Memory B cell (primary cell): ENCODE measurements around the gene TWNK.

ENCODE experiments used
- ATAC-seq: fragments of 150-1000 bp; cut with Tn5 transposase; 2 replicates; pipeline ENCODE4 v1.10.0; 2021; ENCODE audit warnings: low read depth, mild to moderate bottlenecking, moderate library complexity
- DNase-seq, 2 donors: peaks; one replicate each; pipeline ENCODE4 v3.0.0; 2022; ENCODE audit warnings: low spot score in 2 of 2
- H3K27ac Mint-ChIP-seq: one replicate; pipeline ENCODE4 v1.8.0; 2022; ENCODE audit warnings: mild to moderate bottlenecking, moderate library complexity, mixed read lengths
- H3K27me3 Mint-ChIP-seq: one replicate; pipeline ENCODE4 v1.8.0; 2022; ENCODE audit warnings: mixed read lengths
- H3K36me3 Mint-ChIP-seq: one replicate; pipeline ENCODE4 v1.8.0; 2022; ENCODE audit warnings: mild to moderate bottlenecking, mixed read lengths
- H3K4me1 Mint-ChIP-seq: one replicate; pipeline ENCODE4 v1.8.0; 2022; ENCODE audit warnings: mixed read lengths
- H3K4me3 Mint-ChIP-seq: one replicate; pipeline ENCODE4 v1.8.0; 2022; ENCODE audit warnings: mild to moderate bottlenecking, moderate library complexity, mixed read lengths
- H3K9me3 Mint-ChIP-seq: one replicate; pipeline ENCODE4 v1.8.0; 2022; ENCODE audit warnings: mixed read lengths

Gene TWNK

DNA sequence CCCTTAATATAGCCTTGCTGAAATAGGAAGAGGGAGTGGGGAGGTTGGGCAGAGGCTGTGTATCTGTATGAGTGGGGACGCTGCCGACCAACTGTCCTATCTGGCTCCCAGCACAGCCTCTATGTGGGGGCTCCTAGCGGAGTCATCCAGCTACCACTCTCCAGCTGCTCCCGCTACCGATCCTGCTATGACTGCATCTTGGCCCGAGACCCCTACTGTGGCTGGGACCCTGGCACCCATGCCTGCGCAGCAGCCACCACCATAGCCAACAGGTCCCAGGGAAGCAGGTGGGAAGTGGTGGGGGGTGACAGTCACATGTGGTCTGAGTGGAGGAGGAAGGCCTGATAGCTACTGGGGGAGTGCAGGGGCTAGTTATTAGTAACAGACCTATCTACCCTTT, 6.6 kb upstream of the TWNK start:
- Mint-ChIP-seq H3K36me3 (peaks cover 26% of the 10 kb centered on the region), H3K27ac (no peak overlapping the region), H3K4me1 (peaks cover 5% of the 10 kb centered on the region), H3K4me3 (no peak overlapping the region), H3K9me3 (no peaks in the 10 kb centered on the region), H3K27me3 (no peaks in the 10 kb centered on the region)
- ATAC-seq (no peak), DNase-seq (no peak)

GRCh38 chr10:100981178-100981772, 6.1 kb upstream of the TWNK start:
- Mint-ChIP-seq H3K4me1 (peaks cover 8% of the 10 kb centered on the region), H3K36me3 (peaks cover 26% of the 10 kb centered on the region), H3K27ac (no peak overlapping the region), H3K9me3 (no peaks in the 10 kb centered on the region), H3K4me3 (no peak overlapping the region), H3K27me3 (no peaks in the 10 kb centered on the region)
- no peak for ATAC-seq
- DNase-seq, result no peak

GRCh38 chr10:100982916-100983830, 4.2 kb upstream of the TWNK start:
- ATAC-seq (no peak), DNase-seq (no peak)
- H3K4me3 Mint-ChIP-seq, result no peak overlapping the region
- no peak overlapping the region for H3K27ac Mint-ChIP-seq
- H3K36me3 Mint-ChIP-seq, result peaks cover 29% of the 10 kb centered on the region
- H3K27me3 Mint-ChIP-seq, result no peaks in the 10 kb centered on the region
- peaks cover 16% of the 10 kb centered on the region for H3K4me1 Mint-ChIP-seq
- H3K9me3 Mint-ChIP-seq, result no peaks in the 10 kb centered on the region

DNA sequence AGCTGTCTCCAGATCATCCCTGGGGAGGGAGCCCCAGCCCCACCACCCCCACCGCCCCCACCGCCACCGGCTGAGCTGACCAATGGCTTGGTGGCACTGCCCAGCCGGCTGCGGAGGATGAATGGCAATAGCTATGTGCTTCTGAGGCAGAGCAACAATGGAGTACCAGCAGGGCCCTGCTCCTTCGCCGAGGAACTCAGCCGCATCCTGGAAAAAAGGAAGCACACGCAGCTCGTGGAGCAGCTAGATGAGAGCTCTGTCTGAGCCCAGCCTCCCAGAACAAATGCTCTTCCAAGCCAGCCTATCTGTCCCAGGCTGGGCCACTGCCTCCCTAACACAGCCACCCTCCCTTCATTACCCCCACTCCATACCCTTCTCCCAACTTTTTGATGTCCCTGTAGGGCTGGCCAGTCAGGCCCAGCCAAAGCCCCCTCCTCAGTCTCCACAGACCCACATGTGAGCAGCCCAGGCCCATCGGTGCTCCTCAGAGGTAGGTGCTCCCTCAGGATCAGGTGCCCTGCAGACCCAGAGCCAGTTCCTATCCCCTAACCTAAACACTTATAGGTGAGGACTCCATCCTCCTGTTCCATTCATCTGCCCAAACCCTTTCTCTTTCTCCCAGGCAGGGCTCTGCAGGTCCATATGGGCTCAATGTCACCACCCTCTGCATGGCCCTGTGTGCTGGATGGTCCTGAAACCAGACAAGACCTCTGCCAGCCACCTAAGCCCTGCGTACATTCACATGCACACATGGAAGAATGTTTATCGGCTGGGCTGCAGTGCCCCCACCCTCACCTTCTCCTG, 3.3 kb upstream of the TWNK start:
- Mint-ChIP-seq H3K9me3 (no peaks in the 10 kb centered on the region), H3K36me3 (peaks cover 27% of the 10 kb centered on the region), H3K4me3 (no peak overlapping the region), H3K27ac (no peak overlapping the region), H3K27me3 (no peaks in the 10 kb centered on the region), H3K4me1 (peaks cover 16% of the 10 kb centered on the region)
- no peak for DNase-seq
- no peak for ATAC-seq

DNA sequence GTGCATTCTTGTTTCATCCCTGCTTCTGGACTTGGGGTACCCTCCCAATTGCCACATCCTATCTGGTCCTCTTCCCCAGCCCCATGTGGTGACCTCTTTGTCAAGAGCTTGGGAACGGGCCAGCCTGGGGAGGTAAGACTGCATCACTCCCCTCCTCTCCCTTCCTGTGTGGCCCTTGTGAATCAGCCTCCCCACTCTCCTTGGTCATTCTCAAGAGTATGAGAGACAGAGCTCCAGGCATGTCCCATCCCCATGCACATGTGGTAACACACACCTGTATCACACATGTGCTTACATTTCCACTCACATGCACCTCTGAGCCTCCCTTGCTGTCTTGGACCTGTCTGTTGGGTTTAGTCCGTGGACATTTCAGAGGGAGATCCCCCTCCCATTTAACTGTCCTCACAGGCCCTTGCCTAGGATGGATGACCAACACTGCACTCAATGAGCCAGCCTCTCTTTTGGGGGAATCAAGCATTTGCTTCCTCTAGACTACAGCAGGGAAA, 2.6 kb upstream of the TWNK start:
- H3K4me3 Mint-ChIP-seq, result no peak overlapping the region
- no peak for ATAC-seq
- no peak for DNase-seq
- no peak overlapping the region for H3K27ac Mint-ChIP-seq
- H3K9me3 Mint-ChIP-seq, result no peaks in the 10 kb centered on the region
- H3K4me1 Mint-ChIP-seq, result peaks cover 16% of the 10 kb centered on the region
- H3K27me3 Mint-ChIP-seq, result no peaks in the 10 kb centered on the region
- peaks cover 26% of the 10 kb centered on the region for H3K36me3 Mint-ChIP-seq

DNA sequence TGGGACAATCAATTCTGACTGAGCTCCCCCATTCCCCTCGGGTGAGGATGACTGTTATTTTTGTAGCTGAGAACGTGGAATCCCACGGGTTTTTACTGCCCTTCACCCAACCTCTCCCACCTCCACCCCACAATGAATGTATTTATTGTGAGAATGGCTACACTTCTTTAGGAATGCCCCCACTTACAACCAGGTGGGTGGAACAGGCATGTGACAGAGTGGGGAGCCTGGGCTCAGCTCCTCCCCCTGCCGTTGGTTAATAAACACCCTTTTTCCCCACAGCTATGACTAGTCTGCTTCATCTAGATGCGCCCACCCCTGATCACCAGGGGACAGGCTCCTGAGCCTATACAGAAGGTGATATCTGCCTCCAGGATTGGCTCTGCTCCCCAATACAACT, 2.0 kb upstream of the TWNK start:
- peaks cover 25% of the 10 kb centered on the region for H3K36me3 Mint-ChIP-seq
- H3K4me1 Mint-ChIP-seq, result peaks cover 18% of the 10 kb centered on the region
- ATAC-seq, result no peak
- H3K27me3 Mint-ChIP-seq, result no peaks in the 10 kb centered on the region
- no peak overlapping the region for H3K27ac Mint-ChIP-seq
- no peak overlapping the region for H3K4me3 Mint-ChIP-seq
- DNase-seq, result no peak
- H3K9me3 Mint-ChIP-seq, result no peaks in the 10 kb centered on the region

- H3K4me3 Mint-ChIP-seq, result peak overlapping the region; percentile 97
- H3K27ac Mint-ChIP-seq, result no peak overlapping the region
- DNase-seq (no peak), ATAC-seq (no peak)
- H3K27me3 Mint-ChIP-seq, result no peaks in the 10 kb centered on the region
- H3K4me1 Mint-ChIP-seq, result peaks cover 22% of the 10 kb centered on the region
- H3K9me3 Mint-ChIP-seq, result no peaks in the 10 kb centered on the region
- H3K36me3 Mint-ChIP-seq, result peaks cover 31% of the 10 kb centered on the region
Observed at GRCh38 chr10:100986623-100986951, 756 bp upstream of the TWNK start.

GRCh38 chr10:100987685-100988049, 324 bp downstream of the TWNK start:
- H3K4me1 Mint-ChIP-seq, result peaks cover 22% of the 10 kb centered on the region
- ATAC-seq (no peak), DNase-seq (no peak)
- no peaks in the 10 kb centered on the region for H3K9me3 Mint-ChIP-seq
- peak overlapping the region; percentile 90 for H3K27ac Mint-ChIP-seq
- H3K4me3 Mint-ChIP-seq, result peak overlapping the region; percentile 97
- H3K27me3 Mint-ChIP-seq, result no peaks in the 10 kb centered on the region
- H3K36me3 Mint-ChIP-seq, result peaks cover 24% of the 10 kb centered on the region

DNA sequence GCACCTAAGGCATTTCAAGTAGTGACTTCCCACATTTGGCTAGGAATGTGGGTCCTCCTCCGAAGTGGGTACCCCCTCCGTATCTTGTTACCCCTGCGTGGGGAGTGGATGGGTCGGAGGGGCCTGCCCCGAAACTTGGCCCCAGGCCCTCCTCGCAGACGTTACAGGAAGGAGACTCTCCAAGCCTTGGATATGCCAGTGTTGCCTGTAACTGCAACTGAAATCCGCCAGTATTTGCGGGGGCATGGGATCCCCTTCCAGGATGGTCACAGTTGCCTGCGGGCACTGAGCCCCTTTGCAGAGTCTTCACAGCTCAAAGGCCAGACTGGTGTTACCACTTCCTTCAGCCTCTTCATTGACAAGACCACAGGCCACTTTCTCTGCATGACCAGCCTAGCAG, 823 bp downstream of the TWNK start:
- ATAC-seq (no peak), DNase-seq (no peak)
- H3K36me3 Mint-ChIP-seq, result peaks cover 25% of the 10 kb centered on the region
- H3K27me3 Mint-ChIP-seq, result no peaks in the 10 kb centered on the region
- H3K27ac Mint-ChIP-seq, result peak overlapping the region; percentile 90
- peak overlapping the region; percentile 97 for H3K4me3 Mint-ChIP-seq
- peaks cover 22% of the 10 kb centered on the region for H3K4me1 Mint-ChIP-seq
- H3K9me3 Mint-ChIP-seq, result no peaks in the 10 kb centered on the region

DNA sequence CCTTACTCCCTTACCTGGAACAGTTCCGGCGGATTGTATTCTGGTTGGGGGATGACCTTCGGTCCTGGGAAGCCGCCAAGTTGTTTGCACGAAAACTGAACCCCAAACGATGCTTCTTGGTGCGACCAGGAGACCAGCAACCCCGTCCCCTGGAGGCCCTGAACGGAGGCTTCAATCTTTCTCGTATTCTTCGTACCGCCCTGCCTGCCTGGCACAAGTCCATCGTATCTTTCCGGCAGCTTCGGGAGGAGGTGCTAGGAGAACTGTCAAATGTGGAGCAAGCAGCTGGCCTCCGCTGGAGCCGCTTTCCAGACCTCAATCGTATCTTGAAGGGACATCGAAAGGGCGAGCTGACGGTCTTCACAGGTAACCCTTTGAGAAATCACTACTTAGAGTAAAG, 1.7 kb downstream of the TWNK start:
- Mint-ChIP-seq H3K9me3 (no peaks in the 10 kb centered on the region), H3K36me3 (peaks cover 22% of the 10 kb centered on the region), H3K27me3 (no peaks in the 10 kb centered on the region), H3K4me3 (no peak overlapping the region), H3K27ac (no peak overlapping the region), H3K4me1 (peaks cover 19% of the 10 kb centered on the region)
- no peak for DNase-seq
- ATAC-seq, result no peak

DNA sequence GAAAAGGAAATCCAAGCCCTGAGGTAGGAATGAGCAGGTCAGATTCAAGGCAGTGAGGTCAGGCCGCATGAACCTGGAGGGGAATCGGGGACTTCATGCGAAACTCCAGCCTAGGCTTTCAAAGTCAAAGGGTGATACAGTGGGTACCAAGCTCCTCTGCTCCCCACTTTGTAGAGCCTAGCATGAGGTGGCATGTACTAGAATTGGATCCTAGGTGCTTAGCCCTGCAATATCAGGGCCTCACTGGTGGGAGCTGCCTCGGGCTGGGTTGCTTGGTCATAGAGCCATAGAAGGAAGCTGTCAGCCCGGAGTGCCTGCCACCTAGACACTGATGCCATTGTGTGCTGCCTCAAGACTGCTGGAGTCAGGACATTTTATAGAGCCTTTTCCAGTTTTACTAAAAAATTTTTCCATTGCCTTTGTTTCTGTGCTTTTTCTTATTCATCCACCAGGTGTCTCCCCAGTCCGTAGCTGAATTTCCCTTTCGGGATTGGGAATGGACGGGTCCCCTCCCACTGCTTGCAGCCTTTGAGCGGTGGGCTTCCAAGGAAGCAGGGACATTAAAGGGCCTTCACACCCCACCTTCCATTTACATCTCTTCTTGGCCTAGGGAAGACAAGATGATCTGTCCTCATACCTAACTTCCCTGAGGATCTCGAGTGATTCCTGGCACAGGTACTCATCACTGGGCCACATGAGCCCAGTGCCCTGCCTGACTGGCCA, 6.8 kb downstream of the TWNK start:
- H3K27me3 Mint-ChIP-seq, result no peaks in the 10 kb centered on the region

GRCh38 chr10:100995181-100995580, 7.8 kb downstream of the TWNK start:
- Mint-ChIP-seq H3K4me3 (no peak overlapping the region), H3K27me3 (no peaks in the 10 kb centered on the region), H3K9me3 (no peaks in the 10 kb centered on the region), H3K27ac (no peak overlapping the region), H3K4me1 (peaks cover 24% of the 10 kb centered on the region), H3K36me3 (peaks cover 19% of the 10 kb centered on the region)
- DNase-seq (no peak), ATAC-seq (no peak)

More for the DNA sequence above, 6.8 kb downstream of the TWNK start:
- Mint-ChIP-seq H3K27ac (no peak overlapping the region), H3K9me3 (no peaks in the 10 kb centered on the region), H3K36me3 (peaks cover 19% of the 10 kb centered on the region), H3K4me3 (no peak overlapping the region), H3K4me1 (peaks cover 24% of the 10 kb centered on the region)
- DNase-seq (no peak), ATAC-seq (no peak)

DNA sequence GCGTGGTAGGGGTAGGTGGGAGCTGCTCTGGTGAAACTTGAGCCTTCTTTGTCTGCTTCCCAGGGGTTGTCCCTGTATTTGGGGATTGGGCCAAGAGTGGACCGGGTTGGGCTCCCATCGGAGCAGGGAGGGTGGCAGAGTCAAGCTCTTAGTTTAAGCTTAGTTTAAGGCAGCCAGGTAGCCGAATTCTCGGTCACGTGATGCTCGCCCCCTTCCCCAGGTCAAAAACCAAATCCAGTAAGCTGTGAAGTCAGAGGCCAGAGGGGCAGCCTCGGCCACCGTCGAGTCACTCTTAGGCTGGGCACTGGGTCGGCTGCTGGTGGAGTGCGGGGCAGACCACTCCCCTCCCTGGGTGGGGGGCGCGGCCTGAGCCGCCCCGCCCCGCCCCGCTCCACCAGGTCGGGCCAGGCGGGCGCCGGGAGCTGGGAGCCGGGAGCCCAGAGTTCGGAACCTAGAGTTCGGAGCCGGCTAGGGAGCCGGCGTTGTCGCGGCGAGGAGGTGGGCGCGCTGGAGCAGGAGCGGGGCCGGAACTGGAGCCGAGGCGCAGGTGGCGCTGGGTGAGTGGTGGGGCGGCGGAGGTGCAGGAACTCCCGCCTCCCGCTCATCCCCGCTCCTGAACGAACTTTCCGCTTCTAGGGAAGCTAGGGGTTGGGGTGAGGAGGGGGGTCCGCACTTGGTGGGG, 9.5 kb downstream of the TWNK start:
- Mint-ChIP-seq H3K4me3 (peak overlapping the region; percentile 91), H3K9me3 (no peaks in the 10 kb centered on the region), H3K27ac (peak overlapping the region; percentile 88), H3K36me3 (peaks cover 10% of the 10 kb centered on the region), H3K27me3 (no peaks in the 10 kb centered on the region), H3K4me1 (peaks cover 23% of the 10 kb centered on the region)
- ATAC-seq (peak; percentile 9), DNase-seq (peak; percentile 25 to 52)
